ENCODE results near the gene TMC3.

Gene TMC3

GRCh38 chr15:81297603-81298575 is 76.1 kb downstream of the TMC3 start:
- no peak for TF ChIP-seq GATA2 (IDR thresholded peaks at IDR 0.05; ENCODE audit: low read depth, low read length)
- TF ChIP-seq GATA3 (IDR thresholded peaks at IDR 0.05; ENCODE audit: low read depth, low read length): no peak

GRCh38 chr15:81297147-81297572 is 76.9 kb downstream of the TMC3 start:
- TF ChIP-seq GATA2 (IDR thresholded peaks at IDR 0.05; ENCODE audit: low read depth, low read length): no peak
- TF ChIP-seq GATA3 (IDR thresholded peaks at IDR 0.05; ENCODE audit: low read depth, low read length): no peak

- TF ChIP-seq GATA3 (IDR thresholded peaks at IDR 0.05; ENCODE audit: low read depth, low read length) (no peak), GATA2 (IDR thresholded peaks at IDR 0.05; ENCODE audit: low read depth, low read length) (no peak)
These were observed 77.3 kb downstream of the TMC3 start for GRCh38 chr15:81296673-81297072.

GRCh38 chr15:81296186-81296585 is 77.8 kb downstream of the TMC3 start:
- TF ChIP-seq GATA3 (IDR thresholded peaks at IDR 0.05; ENCODE audit: low read depth, low read length) (no peak), GATA2 (IDR thresholded peaks at IDR 0.05; ENCODE audit: low read depth, low read length) (no peak)

GRCh38 chr15:81295486-81296121 is 78.4 kb downstream of the TMC3 start:
- no peak for TF ChIP-seq GATA2 (IDR thresholded peaks at IDR 0.05; ENCODE audit: low read depth, low read length)
- no peak for TF ChIP-seq GATA3 (IDR thresholded peaks at IDR 0.05; ENCODE audit: low read depth, low read length)

GRCh38 chr15:81294516-81294880 is 79.5 kb downstream of the TMC3 start:
- no peak for TF ChIP-seq GATA3 (IDR thresholded peaks at IDR 0.05; ENCODE audit: low read depth, low read length)
- no peak for TF ChIP-seq GATA2 (IDR thresholded peaks at IDR 0.05; ENCODE audit: low read depth, low read length)

GRCh38 chr15:81293728-81294515 is 80.1 kb downstream of the TMC3 start:
- TF ChIP-seq GATA2 (IDR thresholded peaks at IDR 0.05; ENCODE audit: low read depth, low read length): peak; percentile 54
- no peak for TF ChIP-seq GATA3 (IDR thresholded peaks at IDR 0.05; ENCODE audit: low read depth, low read length)

GRCh38 chr15:81292523-81293001 is 81.5 kb downstream of the TMC3 start:
- TF ChIP-seq GATA3 (IDR thresholded peaks at IDR 0.05; ENCODE audit: low read depth, low read length) (no peak), GATA2 (IDR thresholded peaks at IDR 0.05; ENCODE audit: low read depth, low read length) (no peak)

GRCh38 chr15:81291916-81292522 is 82.0 kb downstream of the TMC3 start:
- TF ChIP-seq GATA3 (IDR thresholded peaks at IDR 0.05; ENCODE audit: low read depth, low read length) (no peak), GATA2 (IDR thresholded peaks at IDR 0.05; ENCODE audit: low read depth, low read length) (no peak)

GRCh38 chr15:81289910-81290309 is 84.1 kb downstream of the TMC3 start:
- TF ChIP-seq GATA3 (IDR thresholded peaks at IDR 0.05; ENCODE audit: low read depth, low read length): no peak
- TF ChIP-seq GATA2 (IDR thresholded peaks at IDR 0.05; ENCODE audit: low read depth, low read length): no peak

- no peak for TF ChIP-seq GATA2 (IDR thresholded peaks at IDR 0.05; ENCODE audit: low read depth, low read length)
- TF ChIP-seq GATA3 (IDR thresholded peaks at IDR 0.05; ENCODE audit: low read depth, low read length): no peak
These were observed 85.4 kb downstream of the TMC3 start for GRCh38 chr15:81288616-81289015.

GRCh38 chr15:81288040-81288439 is 86.0 kb downstream of the TMC3 start:
- TF ChIP-seq GATA2 (IDR thresholded peaks at IDR 0.05; ENCODE audit: low read depth, low read length) (no peak), GATA3 (IDR thresholded peaks at IDR 0.05; ENCODE audit: low read depth, low read length) (no peak)

GRCh38 chr15:81286621-81287121 is 87.3 kb downstream of the TMC3 start:
- TF ChIP-seq GATA2 (IDR thresholded peaks at IDR 0.05; ENCODE audit: low read depth, low read length): no peak

Measured in SH-SY5Y (cell line).